K562 (cell line): ENCODE data around the gene CALR3. TPM values are rescaled to one million over a fixed set of nuclear protein-coding genes. Genes with fewer than 3 reads are reported as not detected.
A peak's percentile ranks its signal among the peaks of the same experiment; 100 is the strongest.

Experiments
- CBX1 ChIP-seq: sonication (generic); IDR thresholded peaks from 2 replicates; pipeline ENCODE4 v1.6.1; 2016; ENCODE audit warnings: antibody characterized with exemption, low read depth, mild to moderate bottlenecking
- CBX5 ChIP-seq: IDR thresholded peaks from 2 replicates; pipeline ENCODE4 v1.6.1; 2014; ENCODE audit warnings: low read depth, borderline replicate concordance
- CCNT2 ChIP-seq: IDR thresholded peaks from 2 replicates; pipeline ENCODE4 v1.6.1; 2011; ENCODE audit warnings: borderline replicate concordance, low read depth, mild to moderate bottlenecking, moderate library complexity, mixed read lengths, low read length; ENCODE audit not compliant: insufficient read length; ENCODE audit errors: extremely low read depth
- CREM ChIP-seq: IDR thresholded peaks from 2 replicates; pipeline ENCODE4 v1.6.1; 2014; ENCODE audit warnings: antibody characterized with exemption, low read depth
- EHMT2 ChIP-seq: fragments of 450-650 bp; IDR thresholded peaks from 2 replicates; pipeline ENCODE4 v1.6.1; 2018; ENCODE audit warnings: antibody characterized with exemption
- EP400 ChIP-seq: fragments of 450-650 bp; IDR thresholded peaks from 2 replicates; pipeline ENCODE4 v1.6.1; 2017; ENCODE audit warnings: antibody characterized with exemption, mild to moderate bottlenecking, moderate library complexity
- HMBOX1 ChIP-seq: sonication (generic); IDR thresholded peaks from 2 replicates; pipeline ENCODE4 v1.6.1; 2016
- IRF2 ChIP-seq: sonication (generic); formaldehyde crosslinking; IDR thresholded peaks from 2 replicates; pipeline ENCODE4 v1.8.1; 2022; ENCODE audit warnings: mild to moderate bottlenecking, missing genetic modification reagents
- KDM5B ChIP-seq: fragments of 200-600 bp; sonication (generic); IDR thresholded peaks from 2 replicates; pipeline ENCODE4 v1.6.1; 2012; ENCODE audit warnings: low read depth, mild to moderate bottlenecking, moderate library complexity, low read length, control low read depth, inconsistent platforms; ENCODE audit not compliant: insufficient replicate concordance
- NKRF ChIP-seq: fragments of 450-650 bp; IDR thresholded peaks from 2 replicates; pipeline ENCODE4 v1.6.1; 2016; ENCODE audit warnings: borderline replicate concordance
- PHF8 ChIP-seq: fragments of 200-600 bp; sonication (generic); IDR thresholded peaks from 2 replicates; pipeline ENCODE4 v1.6.1; 2012; ENCODE audit warnings: mixed run types, mild to moderate bottlenecking, inconsistent platforms, low read length, moderate library complexity, borderline replicate concordance
- POLR2AphosphoS5 ChIP-seq: IDR thresholded peaks from 2 replicates; pipeline ENCODE4 v1.6.1; 2011; ENCODE audit warnings: mild to moderate bottlenecking, low read depth, low read length, moderate library complexity; ENCODE audit not compliant: control insufficient read depth, insufficient read depth
- POLR2B ChIP-seq: fragments of 450-650 bp; IDR thresholded peaks from 2 replicates; pipeline ENCODE4 v1.6.1; 2018; ENCODE audit warnings: low read depth; ENCODE audit not compliant: partially characterized antibody
- PYGO2 ChIP-seq: fragments of 450-650 bp; IDR thresholded peaks from 2 replicates; pipeline ENCODE4 v1.6.1; 2016; ENCODE audit warnings: mild to moderate bottlenecking, missing genetic modification characterization, moderate library complexity, missing compliant biosample characterization
- SAP30 ChIP-seq: fragments of 200-600 bp; sonication (generic); IDR thresholded peaks from 2 replicates; pipeline ENCODE4 v1.6.1; 2012; ENCODE audit warnings: borderline replicate concordance, low read depth, mild to moderate bottlenecking, moderate library complexity, low read length, control low read depth, inconsistent platforms; ENCODE audit not compliant: insufficient read depth, poor library complexity, severe bottlenecking
- SLC30A9 ChIP-seq: fragments of 250-450 bp; sonication (Bioruptor Pico); IDR thresholded peaks from 2 replicates; pipeline ENCODE4 v1.8.0; 2022; ENCODE audit warnings: mild to moderate bottlenecking, moderate library complexity
- SMAD2 ChIP-seq: fragments of 150-350 bp; IDR thresholded peaks from 2 replicates; pipeline ENCODE4 v1.6.1; 2014; ENCODE audit warnings: low read depth, mild to moderate bottlenecking, low read length
- TCF15 ChIP-seq: fragments of 250-450 bp; sonication (Bioruptor Pico); IDR thresholded peaks from 2 replicates; pipeline ENCODE4 v1.8.0; 2022; ENCODE audit warnings: moderate library complexity, mild to moderate bottlenecking, inconsistent platforms
- ZNF347 ChIP-seq: fragments of 450-650 bp; formaldehyde crosslinking; IDR thresholded peaks from 2 replicates; pipeline ENCODE4 v1.4.0; 2020; ENCODE audit warnings: low read depth, mild to moderate bottlenecking, moderate library complexity
- ZNF75A ChIP-seq: fragments of 450-650 bp; formaldehyde crosslinking; IDR thresholded peaks from 2 replicates; pipeline ENCODE4 v1.4.0; 2020; ENCODE audit warnings: mild to moderate bottlenecking
- ZNF778 ChIP-seq: fragments of 450-650 bp; formaldehyde crosslinking; IDR thresholded peaks from 2 replicates; pipeline ENCODE4 v1.4.0; 2020; ENCODE audit warnings: mild to moderate bottlenecking, moderate library complexity
- ZNF79 ChIP-seq: fragments of 250-450 bp; sonication (Bioruptor Pico); IDR thresholded peaks from 2 replicates; pipeline ENCODE4 v1.4.0; 2020; ENCODE audit warnings: low read depth, mild to moderate bottlenecking, moderate library complexity
- polyA plus RNA-seq, 8 experiments: library from polyadenylated mRNA; depleted of rRNA in 4 of 8; stranded (reverse) in 5 of 8; unstranded in 3 of 8; fragments of >200 nt; fragmentation: Nextera tagmentation in 2 of 8; fragmentation: Illumina TruSeq in 1 of 8; extraction: Ambion mirVana in 2 of 8; extraction: Trizol in 1 of 8; gene quantifications; 2 replicates each; pipeline versions ENCODE4 v1.2.1 to v1.2.3, GENCODE V29; 2011 to 2014; ENCODE audit warnings: inconsistent platforms in 1 of 8, missing spikeins in 1 of 8
- total RNA-seq, 7 experiments: library from RNA; depleted of rRNA in 6 of 7; stranded (reverse); fragments of >200 nt in 6 of 7; fragmentation: Illumina TruSeq in 2 of 7; extraction: Trizol in 2 of 7; gene quantifications; 2 replicates each; pipeline versions ENCODE4 v1.2.1 to v1.2.3, GENCODE V29; 2011 to 2021; ENCODE audit warnings: low replicate concordance in 1 of 7
- TF ChIP-seq, protein P1 (sequence below): fragments of 250-450 bp; sonication (Bioruptor Pico); IDR thresholded peaks from 2 replicates; pipeline ENCODE4 v1.4.0; 2020; ENCODE audit warnings: mild to moderate bottlenecking, moderate library complexity

The CALR3 gene
- total and polyA plus RNA-seq, 9 of the 15 experiments (the other 6 are each of a cell fraction or from before 2014, with no cell fraction given): 0.15 to 0.41 (median 0.22) TPM; not detected in 4

DNA sequence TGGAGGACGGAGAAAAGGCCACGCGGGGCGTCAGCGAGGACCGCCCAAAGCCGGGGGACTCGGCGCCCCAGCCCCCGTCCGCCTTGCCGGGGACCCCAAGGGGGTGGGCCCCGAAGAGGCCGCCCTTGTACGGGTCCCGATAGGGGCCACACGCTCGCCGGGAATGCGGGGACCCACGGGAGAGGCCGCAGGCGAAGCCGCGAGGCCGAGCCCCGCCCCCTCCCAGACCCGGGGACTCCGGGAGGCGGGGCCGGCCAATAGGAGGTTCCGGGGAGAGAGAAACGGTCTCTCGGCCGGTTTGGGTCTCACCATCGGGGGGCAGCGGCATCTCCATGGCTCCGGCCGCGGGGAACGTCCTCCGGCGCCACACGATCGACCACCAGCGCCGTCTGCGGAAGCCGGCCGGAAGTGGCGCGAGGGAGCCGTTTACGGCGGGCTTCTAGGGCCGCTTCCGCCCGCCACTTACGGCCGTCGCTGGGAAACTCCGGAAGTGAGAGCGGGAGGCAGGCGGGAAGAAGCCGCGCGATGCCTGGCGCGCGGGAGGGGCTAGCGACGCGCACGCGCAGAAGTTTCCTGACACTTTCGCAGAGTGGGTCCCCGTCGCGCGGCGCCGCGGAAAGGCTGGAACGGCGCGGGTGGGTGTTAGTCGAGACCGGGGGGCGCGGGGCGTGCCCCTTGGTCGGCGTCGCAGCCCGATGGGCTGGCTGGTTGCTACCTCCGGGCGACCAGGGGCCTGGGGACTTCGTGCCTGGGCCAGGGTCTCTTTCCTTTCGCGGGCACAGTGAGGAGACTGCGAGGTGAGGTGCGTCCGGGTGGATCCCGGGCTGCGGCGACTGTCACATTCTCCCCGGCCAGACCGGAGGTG is 46.3 kb upstream of the CALR3 start, which contains the start of gene CHERP (continued):
- TF ChIP-seq POLR2AphosphoS5: peak; percentile 71
- TF ChIP-seq NKRF: peak; percentile 71
- TF ChIP-seq CREM: peak; percentile 55
- TF ChIP-seq ZNF778 (CRISPR knock-in tag): no peak
- peak; percentile 18; the same call in 1 of the 2 replicates for TF ChIP-seq CBX1
- peak; percentile 91 for TF ChIP-seq EP400
- TF ChIP-seq EHMT2: no peak
- no peak for TF ChIP-seq ZNF79 (CRISPR knock-in tag)
- no peak for TF ChIP-seq ZNF347 (CRISPR knock-in tag)
- TF ChIP-seq ZNF75A: no peak
- TF ChIP-seq HMBOX1: no peak
- no peak for TF ChIP-seq TCF15
- TF ChIP-seq POLR2B: peak; percentile 93
- TF ChIP-seq, protein P1, sequence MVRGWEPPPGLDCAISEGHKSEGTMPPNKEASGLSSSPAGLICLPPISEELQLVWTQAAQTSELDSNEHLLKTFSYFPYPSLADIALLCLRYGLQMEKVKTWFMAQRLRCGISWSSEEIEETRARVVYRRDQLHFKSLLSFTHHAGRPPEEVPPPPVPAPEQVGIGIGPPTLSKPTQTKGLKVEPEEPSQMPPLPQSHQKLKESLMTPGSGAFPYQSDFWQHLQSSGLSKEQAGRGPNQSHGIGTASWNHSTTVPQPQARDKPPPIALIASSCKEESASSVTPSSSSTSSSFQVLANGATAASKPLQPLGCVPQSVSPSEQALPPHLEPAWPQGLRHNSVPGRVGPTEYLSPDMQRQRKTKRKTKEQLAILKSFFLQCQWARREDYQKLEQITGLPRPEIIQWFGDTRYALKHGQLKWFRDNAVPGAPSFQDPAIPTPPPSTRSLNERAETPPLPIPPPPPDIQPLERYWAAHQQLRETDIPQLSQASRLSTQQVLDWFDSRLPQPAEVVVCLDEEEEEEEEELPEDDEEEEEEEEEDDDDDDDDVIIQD (CRISPR knock-in tag): no peak
- TF ChIP-seq KDM5B: peak; percentile 96
- no peak for TF ChIP-seq CBX5
- no peak for TF ChIP-seq SMAD2
- peak; percentile 87 for TF ChIP-seq CCNT2
- no peak for TF ChIP-seq PYGO2 (tag)
- peak; percentile 94; the same call in 1 of the 2 replicates for TF ChIP-seq PHF8
- TF ChIP-seq SLC30A9 (CRISPR knock-in tag): no peak
- no peak for TF ChIP-seq IRF2 (CRISPR knock-in tag)
- peak; percentile 76 for TF ChIP-seq SAP30
